ENCODE measurements around the gene REP15.
"Not testable (repeated sequence)": the region's sequence is repeated elsewhere in the genome, so short reads cannot be mapped to it uniquely, and the experiment has no call there.

REP15 gene

GRCh38 chr12:27703720-27704452 lies 7.6 kb downstream of the REP15 start:
- peak; percentile 37 for DNase-seq

DNA sequence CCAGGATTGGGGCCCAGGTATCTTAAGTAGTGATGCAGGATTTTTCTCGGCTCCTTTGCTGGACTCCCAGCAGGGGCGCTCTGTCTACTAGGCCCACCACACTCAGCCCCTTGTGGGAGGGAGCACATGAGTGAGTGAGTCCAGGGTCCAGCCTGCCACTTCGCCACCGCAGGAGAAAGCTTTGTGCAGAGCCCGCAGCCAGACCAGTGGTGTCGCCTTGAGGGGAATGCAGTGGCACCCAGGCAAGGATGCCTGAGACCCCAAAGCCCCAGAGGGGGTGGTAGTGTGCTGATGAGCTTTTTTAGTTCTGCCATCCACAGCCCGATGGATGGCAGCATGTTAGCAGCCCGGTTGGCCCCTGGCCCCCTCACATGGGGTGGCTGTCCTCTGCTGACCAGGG lies 9.0 kb downstream of the REP15 start:
- no peak for DNase-seq

DNA sequence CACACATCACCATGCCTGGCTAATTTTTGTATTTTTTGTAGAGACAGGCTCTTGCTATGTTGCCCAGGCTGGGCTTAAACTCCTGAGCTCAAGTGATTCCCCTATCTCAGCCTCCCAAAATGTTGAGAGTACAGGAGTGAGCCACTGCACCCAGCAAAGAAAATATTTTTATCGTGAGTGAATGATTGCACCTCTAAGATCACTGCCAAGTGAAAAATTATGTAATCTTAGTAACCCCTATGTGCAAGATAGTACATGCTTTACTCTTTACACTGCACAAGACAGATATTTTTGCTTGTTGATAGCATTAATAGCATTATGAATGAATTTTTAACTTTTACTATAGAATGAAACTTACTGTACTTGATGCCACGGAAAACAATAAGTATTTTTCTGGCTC lies 11.0 kb downstream of the REP15 start:
- no peak for DNase-seq

GRCh38 chr12:27709212-27709931 lies 13.1 kb downstream of the REP15 start:
- no peak for DNase-seq

- DNase-seq: no peak
Observed at GRCh38 chr12:27709932-27710591, 13.8 kb downstream of the REP15 start.

- DNase-seq: peak; percentile 91
Observed at GRCh38 chr12:27710592-27711316, 14.5 kb downstream of the REP15 start, which contains the start of gene MRPS35. TSS of gene MRPS35 (plus strand) at chr12:27710832. CDS start at chr12:27710844, 12 bp downstream.

GRCh38 chr12:27711317-27711682 lies 15.1 kb downstream of the REP15 start:
- DNase-seq: no peak

DNA sequence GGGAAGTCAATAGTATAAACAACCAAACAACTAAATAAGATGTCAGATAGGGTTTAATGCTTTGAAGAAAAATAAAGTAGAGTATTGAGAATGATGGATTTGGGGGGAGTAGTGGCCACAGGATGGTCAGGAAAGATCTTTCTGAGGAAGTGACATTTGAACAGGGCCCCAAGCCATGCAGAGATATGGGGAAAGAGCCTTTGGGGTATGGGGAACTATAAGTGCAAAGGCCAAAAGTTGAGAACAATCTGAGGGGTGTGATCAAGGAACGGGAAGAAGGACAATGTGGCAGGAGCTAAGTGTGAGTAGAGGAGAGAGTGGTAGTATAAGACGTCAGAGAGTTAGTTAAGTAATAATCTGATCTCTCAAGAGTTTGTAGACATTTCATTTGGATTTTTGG lies 15.7 kb downstream of the REP15 start:
- no peak for DNase-seq

GRCh38 chr12:27723212-27723611 lies 27.0 kb downstream of the REP15 start:
- no peak for DNase-seq

- no peak for DNase-seq
Observed at GRCh38 chr12:27730097-27730588, 33.9 kb downstream of the REP15 start.

DNA sequence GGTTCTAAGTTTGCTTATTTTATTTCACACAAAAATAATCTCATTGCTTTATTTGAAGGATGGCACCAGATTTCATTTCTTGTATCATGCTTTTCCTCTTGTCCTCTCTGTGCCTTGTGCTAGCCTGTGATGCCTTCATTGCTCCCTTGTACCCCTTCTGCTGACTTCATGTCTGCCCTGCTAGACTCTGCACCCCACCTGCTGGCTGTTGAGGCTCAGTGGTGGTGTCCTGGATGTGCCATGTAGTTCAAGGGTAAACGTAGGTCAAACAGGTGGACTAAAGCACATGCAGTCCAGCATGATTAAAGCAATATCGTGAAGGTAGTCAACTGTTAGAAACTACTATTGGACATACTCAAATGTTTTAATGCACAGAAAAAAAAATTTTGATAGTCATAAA lies 36.0 kb downstream of the REP15 start:
- no peak for DNase-seq

DNA sequence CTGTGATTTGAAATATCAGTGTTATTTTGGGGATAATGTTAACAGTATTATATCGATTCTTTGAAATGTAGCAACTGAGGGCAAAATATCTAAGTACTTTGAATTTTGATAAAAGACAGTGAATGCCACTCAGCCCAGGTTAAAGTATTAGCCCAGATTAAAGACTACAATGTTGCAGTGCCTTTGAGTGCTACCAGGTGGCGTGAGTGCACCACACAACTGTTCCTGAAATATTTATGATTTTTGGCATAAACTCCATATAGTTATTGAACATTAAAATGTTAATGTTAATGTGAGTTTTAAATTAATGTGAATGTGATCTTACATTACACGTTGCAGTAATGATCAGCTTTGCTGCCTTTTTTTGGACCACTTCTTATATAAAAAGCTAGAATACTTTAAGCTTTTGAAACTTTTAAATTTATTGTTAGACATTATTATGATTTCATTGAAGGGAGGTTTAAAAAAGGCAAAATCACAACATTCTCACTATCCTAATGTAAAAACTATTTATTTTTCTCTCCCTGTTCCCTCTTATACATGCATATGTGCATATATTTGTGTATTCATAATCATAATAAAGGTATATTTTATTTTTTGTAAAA lies 36.9 kb downstream of the REP15 start:
- peak; percentile 39 for DNase-seq

DNA sequence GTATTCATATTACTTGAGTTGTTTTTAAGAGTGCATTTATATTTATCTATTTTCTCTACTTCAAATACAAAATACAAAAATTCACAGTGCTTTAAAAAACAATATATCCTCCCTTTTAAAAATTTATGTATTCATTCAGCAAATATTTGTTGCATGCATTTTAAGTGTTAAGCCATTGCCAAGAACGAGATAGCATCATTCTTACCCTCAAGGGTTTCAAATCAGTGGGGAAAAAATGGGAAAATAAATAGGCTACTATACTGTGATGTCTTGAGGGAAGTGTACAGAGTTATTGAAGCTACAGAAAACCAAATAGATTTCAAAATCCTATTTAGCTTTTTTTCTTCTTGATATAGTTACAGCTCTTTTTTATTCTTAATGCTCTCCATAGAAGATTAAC lies 37.5 kb downstream of the REP15 start:
- DNase-seq: no peak

DNA sequence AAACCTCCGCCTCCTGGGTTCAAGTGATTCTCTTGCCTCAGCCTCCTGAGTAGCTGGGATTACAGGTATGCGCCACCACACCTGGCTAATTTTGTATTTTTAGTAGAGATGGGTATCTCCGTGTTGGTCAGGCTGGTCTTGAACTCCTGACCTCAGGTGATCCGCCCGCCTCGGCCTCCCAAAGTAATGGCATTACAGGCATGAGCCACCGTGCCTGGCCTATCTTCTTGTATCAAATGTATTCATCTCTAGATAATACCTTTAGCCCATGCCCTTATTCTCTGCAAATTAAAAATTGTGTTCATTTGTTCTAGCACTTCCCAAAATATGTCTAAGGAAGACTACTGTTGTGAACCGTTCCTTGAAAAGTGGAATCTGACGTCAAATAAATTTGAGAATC lies 38.1 kb downstream of the REP15 start:
- DNase-seq: not testable (repeated sequence)

- no peak for DNase-seq
Observed at GRCh38 chr12:27743601-27744000, 47.4 kb downstream of the REP15 start.

DNA sequence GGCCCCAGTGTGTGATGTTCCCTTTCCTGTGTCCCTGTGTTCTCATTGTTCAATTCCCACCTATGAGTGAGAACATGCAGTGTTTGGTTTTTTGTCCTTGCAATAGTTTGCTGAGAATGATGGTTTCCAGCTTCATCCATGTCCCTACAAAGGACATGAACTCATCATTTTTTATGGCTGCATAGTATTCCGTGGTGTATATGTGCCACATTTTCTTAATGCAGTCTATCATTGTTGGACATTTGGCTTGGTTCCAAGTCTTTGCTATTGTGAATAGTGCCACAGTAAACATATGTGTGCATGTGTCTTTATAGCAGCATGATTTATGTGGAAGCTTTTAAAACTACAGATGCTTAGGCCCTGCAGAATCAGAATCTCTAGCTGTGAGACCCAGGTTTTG lies 49.5 kb downstream of the REP15 start:
- not testable (repeated sequence) for DNase-seq

Measured in activated T-cell treated with anti-CD3 and anti-CD28 coated beads, Interleukin-2, amount 50 U/mL, for 1 hour (primary cell).